HFFc6 (cell line): ENCODE data around the gene SLC43A2. TPM values are rescaled to one million over a fixed set of nuclear protein-coding genes. Genes with fewer than 3 reads are reported as not detected.

Experiments
- DNase-seq: peaks from one replicate; pipeline ENCODE4 v3.0.0-alpha.2; 2018
- H3K27ac Mint-ChIP-seq: 2 replicates; pipeline ENCODE4 v1.8.0; 2020; ENCODE audit warnings: mild to moderate bottlenecking, mixed read lengths
- H3K27me3 Mint-ChIP-seq: 2 replicates; pipeline ENCODE4 v1.8.0; 2021; ENCODE audit warnings: mild to moderate bottlenecking, moderate library complexity, mixed read lengths; ENCODE audit not compliant: insufficient read depth
- H3K36me3 Mint-ChIP-seq: 2 replicates; pipeline ENCODE4 v1.8.0; 2021; ENCODE audit warnings: low read depth, mixed read lengths
- H3K4me1 Mint-ChIP-seq: 2 replicates; pipeline ENCODE4 v1.8.0; 2020; ENCODE audit warnings: low read depth, mixed read lengths
- H3K4me3 Mint-ChIP-seq: 2 replicates; pipeline ENCODE4 v1.8.0; 2020; ENCODE audit warnings: mild to moderate bottlenecking, moderate library complexity, mixed read lengths
- H3K9me3 Mint-ChIP-seq: 2 replicates; pipeline ENCODE4 v1.8.0; 2020; ENCODE audit warnings: mild to moderate bottlenecking, mixed read lengths
- CTCF ChIP-seq: fragments of 200-600 bp; sonication (generic); IDR thresholded peaks from 2 replicates; pipeline ENCODE4 v1.5.0; 2021; ENCODE audit warnings: antibody characterized with exemption, mild to moderate bottlenecking
- total RNA-seq, 6 experiments: library from RNA; stranded (reverse); fragmentation: NEBNext Ultra II Directional; extraction: Animal tissue kit (Norgen Biotek cat#: 25700); gene quantifications; 2 replicates in 1 of 6; 3 replicates in 5 of 6; pipeline ENCODE4 v1.2.3, GENCODE V29; 2021

Gene SLC43A2
- total RNA-seq, 6 experiments from 2014 or later, result 6.4 to 11.2 (median 6.9) TPM

GRCh38 chr17:1541367-1541904, 87.2 kb downstream of the SLC43A2 start:
- H3K27me3 Mint-ChIP-seq, result no peaks in the 10 kb centered on the region; the same call in 1 of the 2 replicates
- H3K4me1 Mint-ChIP-seq, result peaks cover under 1% of the 10 kb centered on the region; the same call in 1 of the 2 replicates
- no peak overlapping the region for H3K4me3 Mint-ChIP-seq
- no peak for TF ChIP-seq CTCF
- peaks cover 18% of the 10 kb centered on the region for H3K36me3 Mint-ChIP-seq
- H3K9me3 Mint-ChIP-seq, result no peaks in the 10 kb centered on the region
- no peak overlapping the region for H3K27ac Mint-ChIP-seq
- DNase-seq, result no peak

GRCh38 chr17:1539811-1540210, 88.8 kb downstream of the SLC43A2 start:
- Mint-ChIP-seq H3K4me3 (no peak overlapping the region), H3K36me3 (peaks cover 16% of the 10 kb centered on the region), H3K9me3 (no peaks in the 10 kb centered on the region), H3K27me3 (no peaks in the 10 kb centered on the region; the same call in 1 of the 2 replicates), H3K4me1 (no peaks in the 10 kb centered on the region), H3K27ac (no peak overlapping the region)
- TF ChIP-seq CTCF, result no peak
- no peak for DNase-seq

- H3K27ac Mint-ChIP-seq, result no peak overlapping the region
- H3K36me3 Mint-ChIP-seq, result peaks cover 32% of the 10 kb centered on the region
- no peak overlapping the region for H3K4me3 Mint-ChIP-seq
- peaks cover 1% of the 10 kb centered on the region for H3K4me1 Mint-ChIP-seq
- H3K27me3 Mint-ChIP-seq, result no peaks in the 10 kb centered on the region; the same call in 1 of the 2 replicates
- TF ChIP-seq CTCF, result no peak
- H3K9me3 Mint-ChIP-seq, result no peaks in the 10 kb centered on the region
- DNase-seq, result no peak
Measured at GRCh38 chr17:1535737-1536136, 92.9 kb downstream of the SLC43A2 start.

GRCh38 chr17:1533661-1534325, 94.8 kb downstream of the SLC43A2 start:
- Mint-ChIP-seq H3K36me3 (peaks cover 33% of the 10 kb centered on the region), H3K9me3 (no peaks in the 10 kb centered on the region), H3K27ac (no peak overlapping the region), H3K4me1 (peaks cover 8% of the 10 kb centered on the region), H3K4me3 (no peak overlapping the region), H3K27me3 (no peaks in the 10 kb centered on the region; the same call in 1 of the 2 replicates)
- DNase-seq, result no peak
- no peak for TF ChIP-seq CTCF

- H3K4me3 Mint-ChIP-seq, result no peak overlapping the region
- no peaks in the 10 kb centered on the region; the same call in 1 of the 2 replicates for H3K27me3 Mint-ChIP-seq
- TF ChIP-seq CTCF, result peak; percentile 46
- H3K27ac Mint-ChIP-seq, result no peak overlapping the region
- H3K36me3 Mint-ChIP-seq, result peaks cover 30% of the 10 kb centered on the region
- H3K4me1 Mint-ChIP-seq, result peaks cover 8% of the 10 kb centered on the region
- no peak for DNase-seq
- no peaks in the 10 kb centered on the region for H3K9me3 Mint-ChIP-seq
Measured at GRCh38 chr17:1532836-1533602, 95.6 kb downstream of the SLC43A2 start.
